ENCODE measurements around the gene CD2AP.
"Not testable (repeated sequence)": the region's sequence is repeated elsewhere in the genome, so short reads cannot be mapped to it uniquely, and the experiment has no call there.

CD2AP gene

GRCh38 chr6:47465117-47465516 lies 12.5 kb upstream of the CD2AP start:
- DNase-seq: no peak

GRCh38 chr6:47471911-47472310 lies 5.7 kb upstream of the CD2AP start:
- no peak for DNase-seq

- DNase-seq: no peak
These were observed 3.7 kb upstream of the CD2AP start for GRCh38 chr6:47473791-47474346.

GRCh38 chr6:47475319-47475816 lies 2.2 kb upstream of the CD2AP start:
- no peak for DNase-seq

- DNase-seq: no peak
These were observed 650 bp upstream of the CD2AP start for GRCh38 chr6:47476781-47477496.

- no peak for DNase-seq
These were observed 897 bp downstream of the CD2AP start for GRCh38 chr6:47478233-47479139.

GRCh38 chr6:47479140-47479508 lies 1.5 kb downstream of the CD2AP start:
- DNase-seq: peak; percentile 3

GRCh38 chr6:47479874-47480273 lies 2.3 kb downstream of the CD2AP start:
- no peak for DNase-seq

- not testable (repeated sequence) for DNase-seq
These were observed 3.6 kb downstream of the CD2AP start for GRCh38 chr6:47481213-47481612.

- no peak for DNase-seq
These were observed 4.2 kb downstream of the CD2AP start for GRCh38 chr6:47481806-47482205.

- DNase-seq: no peak
These were observed 5.9 kb downstream of the CD2AP start for GRCh38 chr6:47483516-47483852.

GRCh38 chr6:47483853-47484546 lies 6.4 kb downstream of the CD2AP start:
- no peak for DNase-seq

GRCh38 chr6:47484616-47485015 lies 7.0 kb downstream of the CD2AP start:
- DNase-seq: no peak

GRCh38 chr6:47485083-47485482 lies 7.5 kb downstream of the CD2AP start:
- DNase-seq: no peak

- DNase-seq: no peak
These were observed 8.0 kb downstream of the CD2AP start for GRCh38 chr6:47485491-47486135.

GRCh38 chr6:47489995-47490394 lies 12.4 kb downstream of the CD2AP start:
- no peak for DNase-seq

GRCh38 chr6:47490676-47491075 lies 13.1 kb downstream of the CD2AP start:
- DNase-seq: no peak

GRCh38 chr6:47492355-47492754 lies 14.8 kb downstream of the CD2AP start:
- DNase-seq: no peak

GRCh38 chr6:47495207-47495606 lies 17.6 kb downstream of the CD2AP start:
- DNase-seq: no peak

GRCh38 chr6:47495954-47496545 lies 18.5 kb downstream of the CD2AP start:
- DNase-seq: no peak

GRCh38 chr6:47496935-47497579 lies 19.5 kb downstream of the CD2AP start:
- no peak for DNase-seq

GRCh38 chr6:47502920-47503319 lies 25.3 kb downstream of the CD2AP start:
- no peak for DNase-seq
